ENCODE measurements around the gene DIPK1A. TPM values are rescaled to one million over a fixed set of nuclear protein-coding genes. Genes with fewer than 3 reads are reported as not detected.

Gene DIPK1A
- total RNA-seq, 4 donors from 2014 or later = 3.1 to 6.9 (median 4.7) TPM

DNA sequence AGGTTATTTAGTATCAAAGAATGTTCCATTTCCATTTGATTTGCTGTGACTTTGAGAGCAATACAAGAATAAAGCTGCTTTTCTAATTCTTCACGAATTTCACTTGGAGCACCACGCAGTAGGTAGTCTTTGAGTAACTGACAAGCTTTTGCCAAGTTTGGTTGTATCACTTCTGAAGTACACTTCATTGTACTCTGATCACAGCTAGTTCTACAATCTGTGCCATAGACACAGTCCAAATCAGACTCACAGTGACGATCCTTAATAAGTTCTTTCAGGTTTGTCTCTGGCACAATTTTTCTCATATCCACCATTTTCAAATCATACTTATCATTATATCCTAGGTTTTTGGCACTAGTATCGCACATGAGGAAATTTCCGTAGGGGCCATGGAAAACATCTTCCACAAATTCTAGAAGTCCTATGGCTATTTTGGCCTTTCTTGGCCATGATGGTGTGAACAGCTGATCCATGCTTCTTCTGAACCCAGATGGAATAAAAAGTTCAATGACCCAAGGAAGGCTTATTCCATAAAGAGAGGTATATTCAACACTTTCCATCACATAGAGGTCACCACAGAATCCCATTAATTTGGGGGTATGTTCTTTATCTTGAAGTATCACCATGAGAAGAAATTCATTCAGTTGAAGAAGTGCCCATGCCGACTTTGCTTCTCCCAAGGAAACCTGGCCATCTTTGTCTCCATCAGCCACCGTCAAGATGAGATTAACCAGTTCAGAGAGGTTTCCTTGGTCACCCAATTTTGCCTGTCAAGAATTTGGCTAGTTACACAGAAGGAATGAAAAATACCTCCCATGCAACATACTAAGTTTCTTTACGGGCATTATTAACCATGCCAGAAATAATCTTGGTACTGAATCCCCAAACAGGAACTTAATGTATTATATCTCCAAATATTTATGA lies 117.6 kb downstream of the DIPK1A start:
- Histone ChIP-seq H3K4me3 (no peak overlapping the region), H3K36me3 (peaks cover 2 to 59% (median 17%) of the 10 kb centered on the region in 3 donors), H3K4me1 (peaks cover 0 to 16% (median 0%) of the 10 kb centered on the region in 4 donors), H3K27me3 (no peaks in the 10 kb centered on the region), H3K27ac (no peak overlapping the region), H3K9me3 (no peaks in the 10 kb centered on the region)
- 93 to 96% methylated on average over 8 of the region's 8 CpGs for WGBS, 2 donors
- TF ChIP-seq POLR2A (IDR thresholded peaks at IDR 0.05) (no peak), EP300 (IDR thresholded peaks at IDR 0.05) (no peak)
- TF ChIP-seq, protein P1, sequence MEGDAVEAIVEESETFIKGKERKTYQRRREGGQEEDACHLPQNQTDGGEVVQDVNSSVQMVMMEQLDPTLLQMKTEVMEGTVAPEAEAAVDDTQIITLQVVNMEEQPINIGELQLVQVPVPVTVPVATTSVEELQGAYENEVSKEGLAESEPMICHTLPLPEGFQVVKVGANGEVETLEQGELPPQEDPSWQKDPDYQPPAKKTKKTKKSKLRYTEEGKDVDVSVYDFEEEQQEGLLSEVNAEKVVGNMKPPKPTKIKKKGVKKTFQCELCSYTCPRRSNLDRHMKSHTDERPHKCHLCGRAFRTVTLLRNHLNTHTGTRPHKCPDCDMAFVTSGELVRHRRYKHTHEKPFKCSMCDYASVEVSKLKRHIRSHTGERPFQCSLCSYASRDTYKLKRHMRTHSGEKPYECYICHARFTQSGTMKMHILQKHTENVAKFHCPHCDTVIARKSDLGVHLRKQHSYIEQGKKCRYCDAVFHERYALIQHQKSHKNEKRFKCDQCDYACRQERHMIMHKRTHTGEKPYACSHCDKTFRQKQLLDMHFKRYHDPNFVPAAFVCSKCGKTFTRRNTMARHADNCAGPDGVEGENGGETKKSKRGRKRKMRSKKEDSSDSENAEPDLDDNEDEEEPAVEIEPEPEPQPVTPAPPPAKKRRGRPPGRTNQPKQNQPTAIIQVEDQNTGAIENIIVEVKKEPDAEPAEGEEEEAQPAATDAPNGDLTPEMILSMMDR (IDR thresholded peaks at IDR 0.05) = no peak
- no peak for DNase-seq (ENCODE audit: low spot score in 2 of 2)

DNA sequence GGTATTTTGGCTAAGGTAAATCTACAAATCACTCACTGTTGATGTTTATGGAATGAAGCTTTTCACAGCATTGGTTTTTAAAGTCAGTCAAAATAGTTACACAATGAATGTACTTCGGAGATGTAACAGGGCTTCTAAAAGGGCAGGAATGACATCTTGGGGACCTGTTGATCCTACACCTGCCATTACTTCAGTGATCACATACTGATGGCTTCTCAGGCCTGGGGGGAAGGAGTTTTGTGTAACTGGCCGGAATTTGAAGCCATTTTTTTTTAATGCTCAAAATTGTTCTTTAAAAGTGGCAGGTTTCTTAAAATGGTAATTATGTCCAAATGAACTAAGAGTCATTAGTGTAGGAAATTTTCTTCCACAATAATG lies 118.2 kb downstream of the DIPK1A start:
- Histone ChIP-seq H3K36me3 (peaks cover 4 to 65% (median 17%) of the 10 kb centered on the region in 3 donors), H3K4me3 (no peak overlapping the region), H3K9me3 (no peaks in the 10 kb centered on the region), H3K4me1 (peaks cover 0 to 22% (median 0%) of the 10 kb centered on the region in 4 donors), H3K27me3 (no peaks in the 10 kb centered on the region), H3K27ac (no peak overlapping the region)
- WGBS, 2 donors = 43 to 45% methylated on average over 2 of the region's 2 CpGs
- no peak for DNase-seq (ENCODE audit: low spot score in 2 of 2)
- TF ChIP-seq POLR2A (IDR thresholded peaks at IDR 0.05) = no peak
- TF ChIP-seq, protein P1 (IDR thresholded peaks at IDR 0.05) = no peak
- TF ChIP-seq EP300 (IDR thresholded peaks at IDR 0.05) = no peak

DNA sequence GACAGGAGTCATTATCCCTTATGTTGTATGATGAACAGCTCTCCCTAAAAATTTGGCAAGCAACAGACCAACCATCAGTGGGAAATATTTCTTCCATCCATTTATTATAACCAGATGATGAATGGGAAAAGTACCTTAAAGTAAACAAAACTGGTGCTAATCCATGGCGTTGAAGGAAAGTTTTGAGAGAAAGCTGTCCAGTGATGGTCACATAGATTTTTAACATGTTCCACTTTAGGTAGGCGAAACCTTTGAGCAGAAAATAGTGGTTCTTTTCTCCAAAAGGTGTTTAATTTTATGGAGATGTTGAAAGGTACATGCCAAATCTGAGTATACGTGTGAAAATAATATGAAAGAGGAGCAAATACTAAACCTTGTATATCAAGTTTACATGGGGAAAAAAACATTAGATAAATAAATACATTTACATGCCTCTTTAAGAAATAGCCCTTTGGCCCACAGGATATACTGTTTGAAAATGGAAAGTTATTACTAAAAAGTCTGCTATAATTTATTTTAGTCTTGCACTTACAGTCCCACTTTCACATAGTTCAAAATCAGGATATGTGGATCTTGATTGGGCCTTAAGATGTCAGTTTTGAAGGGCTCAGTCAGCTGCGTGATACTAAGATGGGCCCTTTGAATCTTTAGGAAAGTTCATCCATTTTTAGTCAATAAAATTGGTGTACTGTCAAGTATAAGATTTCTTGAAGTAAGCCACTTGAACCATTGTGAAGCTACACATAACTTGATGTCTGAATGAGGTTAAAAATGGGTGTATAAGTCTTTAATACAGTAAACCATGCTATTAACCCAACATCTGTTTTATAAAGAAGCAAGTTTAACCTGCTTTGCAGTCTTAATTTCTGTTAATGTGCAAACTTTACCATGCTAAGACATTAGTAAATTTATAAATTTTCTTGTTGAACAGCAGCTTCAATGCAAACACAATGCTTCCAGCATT lies 118.9 kb downstream of the DIPK1A start:
- no peak overlapping the region for H3K4me3 ChIP-seq
- no peak for DNase-seq (ENCODE audit: low spot score in 2 of 2)
- H3K27ac ChIP-seq = no peak overlapping the region
- no peaks in the 10 kb centered on the region for H3K9me3 ChIP-seq
- no peaks in the 10 kb centered on the region for H3K27me3 ChIP-seq
- TF ChIP-seq, protein P1 (IDR thresholded peaks at IDR 0.05) = no peak
- no peak for TF ChIP-seq POLR2A (IDR thresholded peaks at IDR 0.05)
- TF ChIP-seq EP300 (IDR thresholded peaks at IDR 0.05) = no peak
- H3K4me1 ChIP-seq = peaks cover 0 to 29% (median 0%) of the 10 kb centered on the region in 4 donors
- 87% methylated on average over 4 of the region's 4 CpGs for WGBS, 2 donors
- H3K36me3 ChIP-seq = peaks cover 8 to 72% (median 17%) of the 10 kb centered on the region in 3 donors

DNA sequence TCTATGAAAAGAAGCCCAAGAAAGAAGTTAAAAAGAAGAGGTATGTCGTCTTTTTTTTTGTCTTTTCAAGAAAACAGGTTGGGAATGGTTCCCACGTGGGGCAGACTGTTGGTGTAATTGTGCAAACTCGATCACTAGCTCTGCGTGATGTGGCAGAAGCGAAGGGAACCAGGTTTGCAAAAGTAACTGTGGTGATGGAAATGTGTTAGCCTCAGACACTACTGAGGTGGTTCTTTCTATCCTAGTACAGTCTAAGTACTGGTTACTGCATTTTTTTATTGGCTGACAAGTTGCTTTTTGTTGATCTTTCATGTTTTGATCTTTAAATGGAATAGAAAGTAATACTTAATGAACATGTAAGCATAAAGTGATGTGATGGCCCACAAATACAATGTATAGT lies 120.7 kb downstream of the DIPK1A start:
- TF ChIP-seq, protein P1 (IDR thresholded peaks at IDR 0.05) = no peak
- TF ChIP-seq POLR2A (IDR thresholded peaks at IDR 0.05) (no peak), EP300 (IDR thresholded peaks at IDR 0.05) (no peak)
- Histone ChIP-seq H3K27ac (no peak overlapping the region), H3K4me1 (peaks cover 0 to 47% (median 0%) of the 10 kb centered on the region in 4 donors), H3K4me3 (no peak overlapping the region), H3K27me3 (no peaks in the 10 kb centered on the region), H3K9me3 (no peaks in the 10 kb centered on the region), H3K36me3 (peaks cover 10 to 90% (median 25%) of the 10 kb centered on the region in 3 donors)
- 66 to 71% methylated on average over 5 of the region's 5 CpGs for WGBS, 2 donors
- DNase-seq (ENCODE audit: low spot score in 2 of 2) = no peak
